PC-3 (cell line): ENCODE results near the gene CAMTA1.

Experiments
- CTCF ChIP-seq: fragments of 300-600 bp; sonication (generic); conservative IDR thresholded peaks from 2 replicates; pipeline ENCODE4 v1.5.1; 2017; ENCODE audit warnings: antibody characterized with exemption, low read depth, mild to moderate bottlenecking, low read length
- EZH2 ChIP-seq: fragments of 300-600 bp; sonication (generic); IDR thresholded peaks from one replicate; pipeline ENCODE4 v1.6.1; 2017; ENCODE audit warnings: antibody characterized with exemption, mild to moderate bottlenecking, low read length; ENCODE audit not compliant: unreplicated experiment

GRCh38 chr1:7320661-7321060, 535.4 kb downstream of the CAMTA1 start:
- TF ChIP-seq CTCF (no peak), EZH2 (no peak)
